GM19193 (cell line): Measurements from ENCODE around the gene PFDN6.

Experiments used
- POLR2A ChIP-seq: IDR thresholded peaks from 4 replicates; pipeline ENCODE4 v1.6.1; 2011; ENCODE audit not compliant: insufficient read depth, insufficient read length; ENCODE audit errors: extremely low read depth

Gene PFDN6

DNA sequence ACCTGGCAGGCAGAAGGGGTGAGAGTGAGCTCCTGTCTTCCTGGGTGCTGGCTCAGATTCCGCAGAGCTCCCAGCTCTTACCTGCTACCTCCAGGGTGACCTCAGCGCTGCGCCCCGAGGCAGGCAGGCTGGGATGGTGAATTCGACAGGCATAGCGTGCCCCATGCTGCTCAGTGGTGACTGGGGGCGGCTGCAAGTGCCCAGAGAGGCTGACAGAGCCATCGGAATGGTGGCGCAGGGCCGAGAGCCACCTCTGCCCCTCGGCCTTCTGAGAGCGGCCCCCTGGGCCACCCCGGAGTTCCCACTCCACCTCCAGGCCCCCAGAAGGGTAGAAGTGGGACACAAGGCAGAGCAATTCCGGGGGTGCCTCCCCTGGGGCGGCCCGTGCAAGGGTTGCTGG lies 14.8 kb downstream of the PFDN6 start:
- TF ChIP-seq POLR2A, result no peak

DNA sequence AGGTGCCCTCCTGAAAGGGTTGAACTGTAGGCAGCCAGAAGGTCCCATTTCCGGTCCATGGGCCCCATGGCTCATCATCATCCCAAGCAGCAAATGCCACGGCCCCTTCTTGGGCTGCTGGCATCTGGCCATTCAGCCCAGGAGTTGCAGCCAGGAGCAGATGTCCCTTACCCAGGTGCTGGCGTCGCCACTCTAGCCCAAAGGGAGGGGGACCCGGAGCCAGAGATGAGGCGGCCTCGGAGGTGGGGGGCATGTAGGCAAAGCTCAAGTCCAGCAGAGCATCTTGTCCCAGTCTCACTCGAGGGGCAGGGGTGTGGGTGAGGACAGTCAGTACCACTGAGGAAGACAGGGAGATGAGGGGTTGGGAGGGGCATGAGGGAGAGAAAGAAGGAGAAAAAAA lies 15.7 kb downstream of the PFDN6 start:
- TF ChIP-seq POLR2A, result no peak

DNA sequence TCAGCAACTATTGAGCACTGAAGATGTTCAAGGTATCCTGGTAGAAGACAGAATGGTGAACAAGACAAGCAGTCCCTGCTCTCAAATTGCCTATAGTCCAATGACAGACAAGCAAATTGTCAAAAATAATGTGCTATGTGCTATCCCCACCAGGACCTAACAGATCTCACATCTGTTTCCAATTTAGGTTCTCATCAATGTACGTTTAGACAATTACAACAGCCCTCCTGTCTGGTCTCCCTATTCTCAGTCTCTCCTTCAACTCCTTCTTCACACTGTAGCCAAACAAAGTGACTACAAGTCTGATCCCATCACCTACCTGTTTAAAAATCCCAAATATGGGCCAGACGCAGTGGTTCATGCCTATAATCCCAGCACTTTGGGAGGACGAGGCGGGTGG lies 17.0 kb downstream of the PFDN6 start:
- no peak for TF ChIP-seq POLR2A

DNA sequence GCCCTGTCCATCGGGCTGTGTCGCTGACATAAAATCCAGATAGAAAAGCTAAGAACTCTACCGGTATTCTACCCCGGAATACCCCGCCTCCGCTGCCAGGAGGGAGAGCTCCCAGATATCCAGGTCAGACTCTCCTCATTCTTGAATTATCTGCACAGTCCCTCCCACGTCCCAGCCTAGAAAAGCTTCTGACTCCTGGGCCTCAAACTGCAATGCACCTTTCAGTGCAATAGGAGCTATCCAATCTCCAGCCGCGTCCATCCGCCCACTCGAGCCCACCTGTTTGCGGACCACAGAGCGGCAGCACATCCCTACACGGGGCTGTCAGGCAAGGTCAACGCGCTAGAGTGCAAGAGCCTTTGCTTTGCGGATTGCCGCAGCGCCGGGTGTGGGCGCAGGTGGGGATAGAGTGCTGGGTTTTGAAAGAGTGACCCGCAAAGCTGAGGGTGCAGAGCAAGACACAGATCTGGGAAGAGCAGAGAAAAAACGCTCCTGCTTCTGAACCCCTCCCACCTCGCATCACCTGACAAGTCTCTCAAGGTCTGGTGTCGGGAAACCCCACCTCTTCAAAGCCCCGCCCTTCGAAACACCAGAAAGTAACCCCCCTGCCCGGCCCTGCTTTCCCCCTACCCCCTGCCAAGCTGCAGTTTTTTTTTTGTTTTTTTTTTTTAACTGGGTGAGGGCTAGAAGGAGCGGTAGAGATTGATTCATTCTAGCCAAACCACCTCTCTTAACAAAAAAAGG lies 23.1 kb downstream of the PFDN6 start:
- peak; percentile 33 for TF ChIP-seq POLR2A

DNA sequence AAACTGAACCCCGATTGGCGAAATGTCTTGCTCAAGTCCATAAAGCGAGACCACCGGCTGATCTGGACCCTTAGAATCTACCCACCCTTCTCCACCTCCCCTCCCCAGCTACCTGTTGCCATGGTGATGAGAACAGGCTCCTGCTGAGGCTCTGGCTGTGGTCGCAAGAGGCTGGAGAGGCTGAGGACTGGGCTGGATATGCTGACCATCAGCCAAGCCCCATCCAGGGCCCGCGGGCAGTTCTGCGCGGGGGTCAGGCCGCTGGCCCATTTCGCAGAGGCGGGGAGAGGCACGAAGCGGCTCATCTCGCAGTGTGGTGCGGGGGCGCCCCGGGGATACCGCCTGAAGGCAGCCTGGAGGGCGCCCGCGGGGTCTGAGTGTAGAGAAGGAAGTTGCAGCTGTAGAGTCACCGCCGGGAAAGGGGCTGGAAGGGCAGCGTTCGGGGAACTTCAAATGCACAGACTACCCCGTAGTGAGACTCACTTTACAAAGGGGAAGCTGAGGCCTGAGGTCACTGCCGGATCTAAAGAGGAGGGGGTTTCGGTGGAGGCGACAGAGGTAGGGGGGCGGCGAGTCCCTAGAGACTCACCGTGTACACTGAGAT lies 23.8 kb downstream of the PFDN6 start:
- no peak for TF ChIP-seq POLR2A

DNA sequence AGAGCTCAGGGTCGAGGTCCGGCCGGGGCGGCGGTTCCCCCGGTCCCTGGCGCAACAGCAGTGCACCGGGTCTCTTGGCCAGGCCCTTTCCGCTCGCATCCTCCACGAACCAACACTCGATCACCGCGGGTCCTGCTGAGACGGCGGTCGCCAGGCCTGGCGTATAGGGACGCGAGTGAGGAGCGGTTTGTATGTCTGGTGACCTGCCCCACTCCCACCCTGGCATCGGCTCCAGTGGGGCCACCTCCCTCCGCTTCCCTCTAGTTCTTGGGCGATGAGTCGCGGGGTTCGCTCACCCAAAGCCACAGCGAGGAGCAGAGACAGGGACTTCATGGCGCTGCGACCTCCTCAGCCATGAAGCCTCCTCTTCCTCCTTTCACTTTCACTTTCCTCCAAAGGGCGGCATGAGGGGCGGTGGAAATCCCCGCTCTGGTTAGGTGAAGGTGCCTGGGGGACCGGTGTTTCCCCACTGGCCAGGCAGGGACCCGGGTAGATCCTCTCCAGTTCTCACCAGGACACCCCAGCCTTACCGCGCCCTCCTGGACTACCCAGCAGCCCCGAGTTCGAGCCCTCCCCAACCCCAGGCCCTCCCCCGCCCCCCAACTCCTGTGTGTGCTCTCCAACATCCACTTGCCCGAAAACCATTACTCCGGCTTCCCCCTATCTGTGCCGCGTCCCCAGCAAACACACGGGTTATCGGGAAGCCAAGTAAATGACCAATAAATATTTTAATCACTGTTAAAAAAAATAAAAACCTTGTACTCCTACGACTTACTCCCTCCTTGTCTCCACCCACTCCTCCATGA lies 24.5 kb downstream of the PFDN6 start, which contains the start of gene TAPBP:
TAPBP (minus strand) TSS at position 370 of the 806 bp plus-strand sequence; CDS start at position 333, 37 bp downstream.
- TF ChIP-seq POLR2A, result peak; percentile 86

DNA sequence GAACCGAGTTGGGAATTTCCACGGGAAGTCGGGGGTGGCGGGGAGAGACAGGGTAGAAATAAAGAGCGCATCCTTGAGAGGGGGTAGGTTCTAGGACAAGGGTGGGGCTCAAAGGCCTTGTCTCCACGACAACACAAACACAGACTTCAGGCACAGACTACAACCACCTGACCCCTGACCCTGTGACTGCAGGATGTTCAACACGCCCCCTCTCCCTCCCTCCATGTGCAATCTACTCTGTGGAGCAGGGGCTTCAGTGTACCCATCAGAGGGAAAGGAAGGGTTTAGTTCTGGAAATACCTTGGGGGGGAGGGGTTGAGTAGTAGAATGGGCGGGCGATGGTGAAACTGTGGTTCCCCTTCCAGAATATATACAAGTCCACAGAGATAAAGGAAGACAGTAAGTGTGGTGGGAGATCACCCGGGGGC lies 25.1 kb downstream of the PFDN6 start:
- no peak for TF ChIP-seq POLR2A

DNA sequence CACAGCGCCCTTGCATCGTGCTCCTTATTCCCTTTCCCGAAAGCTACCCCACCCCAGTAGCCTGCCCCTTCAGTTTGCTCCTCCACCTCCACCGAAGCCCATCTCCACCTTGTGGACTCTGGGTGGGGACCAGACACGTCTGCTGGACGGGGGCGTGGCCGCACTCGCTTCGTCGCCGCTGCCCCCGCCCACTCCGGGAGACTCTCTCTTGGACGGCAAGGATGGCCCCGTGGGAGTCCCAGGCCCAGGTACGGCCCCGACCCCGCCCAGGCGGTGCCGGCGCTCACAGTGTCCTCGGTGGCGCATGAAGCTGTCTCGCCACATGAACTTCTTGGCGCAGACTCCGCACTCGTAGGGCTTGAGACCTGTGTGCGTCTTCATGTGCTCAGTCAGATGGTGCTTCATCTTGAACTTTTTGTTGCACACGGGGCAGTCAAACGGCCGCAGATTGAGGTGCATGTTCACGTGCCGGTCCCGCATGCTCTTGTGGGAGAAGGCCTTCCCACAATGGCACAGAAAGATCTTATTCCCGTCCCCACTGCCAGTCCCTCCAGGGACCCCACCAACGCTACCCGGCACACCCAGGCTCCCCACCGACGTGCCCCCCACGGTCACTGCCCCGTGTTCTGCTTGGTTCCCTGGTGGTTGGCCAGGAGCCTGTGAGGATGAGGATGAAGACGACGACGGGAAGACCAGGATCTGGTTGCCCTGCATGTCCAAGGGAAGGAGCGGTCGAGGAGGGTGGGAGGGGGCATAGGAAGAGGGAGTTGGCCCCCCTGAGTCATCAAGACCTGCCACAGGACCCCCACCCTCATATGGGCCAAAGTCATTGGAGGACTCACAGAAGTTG lies 25.8 kb downstream of the PFDN6 start:
- TF ChIP-seq POLR2A, result no peak

DNA sequence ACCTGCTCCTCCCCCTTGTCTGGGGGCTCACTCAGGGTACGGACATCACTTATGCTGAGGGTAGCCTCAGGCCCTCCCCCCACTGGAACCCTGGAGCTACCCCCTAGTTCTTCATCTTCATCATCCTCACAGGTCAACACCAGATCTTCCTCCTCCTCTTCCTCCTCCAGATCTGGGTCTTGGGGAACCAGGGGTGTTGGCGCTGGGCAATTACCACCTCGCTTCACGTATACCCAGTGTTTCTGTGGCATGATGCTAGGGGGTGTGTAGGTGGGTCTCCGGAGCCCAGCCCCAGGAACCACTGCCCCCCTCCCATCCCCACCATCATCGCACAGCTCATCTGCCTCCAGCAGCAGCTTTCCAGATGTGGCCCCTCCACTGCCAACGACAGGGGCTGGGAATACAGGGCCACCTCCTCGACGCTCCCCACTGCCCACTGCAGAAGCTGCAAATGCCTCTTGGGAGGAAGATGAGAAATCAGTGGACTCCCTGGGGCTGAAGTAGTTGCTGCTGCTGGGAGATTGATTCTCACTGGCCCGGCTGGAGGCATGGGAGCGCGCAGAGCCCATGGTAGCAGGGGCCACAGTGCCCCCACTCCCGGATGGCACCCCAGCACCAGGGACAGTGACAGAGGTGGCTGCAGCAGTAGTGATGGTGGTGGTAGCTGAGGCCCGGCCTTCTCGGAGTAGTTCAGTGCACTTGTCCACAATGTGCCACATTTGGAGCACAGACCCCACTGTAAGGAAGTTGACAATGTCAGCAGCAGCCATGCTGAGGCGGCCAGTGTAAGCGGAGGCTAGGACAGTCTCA lies 26.6 kb downstream of the PFDN6 start:
- TF ChIP-seq POLR2A, result no peak

DNA sequence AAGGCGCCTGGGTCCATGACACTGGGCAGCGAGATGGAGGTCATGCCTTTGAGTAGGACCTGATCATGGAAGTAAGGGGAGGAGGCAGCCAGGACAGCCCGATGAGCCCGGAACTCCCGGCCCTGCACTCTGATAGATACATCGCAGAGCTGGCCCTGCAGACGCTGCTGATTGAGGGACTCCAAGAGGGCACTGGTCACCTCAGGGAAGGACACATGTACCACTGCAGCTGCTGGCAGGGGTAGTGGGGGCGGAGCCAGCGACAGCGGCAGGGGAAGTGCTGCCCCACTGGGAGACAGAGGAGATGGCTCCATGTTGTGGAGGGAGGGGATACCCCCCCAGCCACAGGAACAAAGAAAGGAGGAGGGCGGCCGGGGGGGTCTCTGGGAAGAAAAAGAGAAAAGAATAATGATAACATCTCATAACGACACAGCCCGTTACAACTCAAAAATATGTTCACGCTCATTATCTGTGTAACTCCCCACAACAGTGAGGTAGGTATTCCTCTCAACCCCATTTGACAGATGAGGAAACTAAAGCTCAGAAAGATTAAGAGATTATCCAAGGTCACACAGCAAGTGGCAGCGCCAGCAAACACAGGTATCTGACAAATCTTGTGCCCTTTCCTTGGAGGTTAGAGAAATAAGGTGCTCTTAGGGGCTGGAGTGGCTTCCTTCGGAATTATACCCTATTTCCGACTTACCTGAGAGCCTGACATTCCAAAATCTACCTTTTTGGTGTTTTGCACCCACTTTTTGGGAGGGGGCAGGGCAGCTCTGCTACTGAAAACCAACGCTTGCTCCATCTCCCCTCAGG lies 27.4 kb downstream of the PFDN6 start:
- TF ChIP-seq POLR2A, result no peak

DNA sequence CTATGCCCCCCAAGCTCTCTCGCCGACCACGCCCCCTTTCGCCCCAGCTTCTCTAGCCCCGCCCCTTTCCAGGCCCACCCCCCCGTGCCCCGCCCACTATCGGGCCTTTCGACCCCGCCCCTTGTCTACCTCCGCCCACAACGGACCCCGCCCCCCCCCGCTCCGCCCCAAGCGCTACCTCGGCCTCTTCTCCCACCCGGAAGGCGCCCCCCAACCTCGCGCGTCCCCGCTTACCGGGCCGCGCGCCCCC lies 27.9 kb downstream of the PFDN6 start:
- TF ChIP-seq POLR2A, result no peak

DNA sequence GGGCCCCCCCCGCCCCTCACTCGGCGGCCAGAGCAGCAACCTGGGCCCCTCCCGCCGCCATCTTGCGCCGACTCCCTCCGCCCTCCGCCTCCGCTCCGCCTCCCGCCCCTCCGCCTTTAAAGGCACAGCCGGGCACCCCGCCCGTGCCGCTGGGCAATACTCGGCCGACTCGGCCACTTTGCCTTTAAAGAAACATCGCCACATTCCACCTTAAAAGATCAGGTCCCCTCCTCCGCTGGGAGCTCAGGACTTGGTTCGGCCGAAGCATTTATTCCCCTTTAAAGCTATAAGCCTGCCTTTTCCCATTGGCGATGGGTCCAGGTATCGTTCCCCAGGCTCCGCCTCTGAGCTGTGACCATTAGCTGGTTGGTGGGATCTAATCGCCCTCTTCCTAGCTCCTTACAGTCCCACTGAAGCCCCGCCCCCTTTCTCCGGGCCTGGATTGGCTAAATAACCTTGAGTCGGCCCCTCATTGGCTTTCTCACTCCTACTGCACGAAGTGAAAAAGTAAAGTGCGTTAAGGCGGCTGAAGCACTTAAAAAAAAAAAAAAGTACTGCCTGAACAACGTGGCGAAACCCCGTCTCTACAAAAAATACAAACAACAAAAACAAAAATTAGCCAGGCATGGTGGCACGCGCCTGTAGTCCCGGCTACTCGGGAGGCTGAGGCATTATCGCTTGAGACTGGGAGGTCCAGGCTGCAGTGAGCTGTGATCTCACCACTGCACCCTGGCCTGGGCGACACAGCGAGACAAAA lies 28.4 kb downstream of the PFDN6 start, which contains the start of gene ZBTB22:
ZBTB22 (minus strand) TSS at position 76 of the 757 bp plus-strand sequence. CDS start 828 bp downstream, outside the sequence.
- TF ChIP-seq POLR2A, result peak; percentile 46
